ENCODE results near the gene TRAT1.

- no peak for TF ChIP-seq CTCF (IDR thresholded peaks at IDR 0.05)
- no peak for TF ChIP-seq POLR2A (IDR thresholded peaks at IDR 0.05)
Measured at GRCh38 chr3:108820586-108820985, 2.0 kb upstream of the TRAT1 start.

Data from breast epithelium (tissue), 3 donors.